ENCODE measurements around the gene PTCSC3. TPM values are rescaled to one million over a fixed set of nuclear protein-coding genes. Genes with fewer than 3 reads are reported as not detected.

The PTCSC3 gene
- total RNA-seq, 2 experiments from 2014 or later = not detected

DNA sequence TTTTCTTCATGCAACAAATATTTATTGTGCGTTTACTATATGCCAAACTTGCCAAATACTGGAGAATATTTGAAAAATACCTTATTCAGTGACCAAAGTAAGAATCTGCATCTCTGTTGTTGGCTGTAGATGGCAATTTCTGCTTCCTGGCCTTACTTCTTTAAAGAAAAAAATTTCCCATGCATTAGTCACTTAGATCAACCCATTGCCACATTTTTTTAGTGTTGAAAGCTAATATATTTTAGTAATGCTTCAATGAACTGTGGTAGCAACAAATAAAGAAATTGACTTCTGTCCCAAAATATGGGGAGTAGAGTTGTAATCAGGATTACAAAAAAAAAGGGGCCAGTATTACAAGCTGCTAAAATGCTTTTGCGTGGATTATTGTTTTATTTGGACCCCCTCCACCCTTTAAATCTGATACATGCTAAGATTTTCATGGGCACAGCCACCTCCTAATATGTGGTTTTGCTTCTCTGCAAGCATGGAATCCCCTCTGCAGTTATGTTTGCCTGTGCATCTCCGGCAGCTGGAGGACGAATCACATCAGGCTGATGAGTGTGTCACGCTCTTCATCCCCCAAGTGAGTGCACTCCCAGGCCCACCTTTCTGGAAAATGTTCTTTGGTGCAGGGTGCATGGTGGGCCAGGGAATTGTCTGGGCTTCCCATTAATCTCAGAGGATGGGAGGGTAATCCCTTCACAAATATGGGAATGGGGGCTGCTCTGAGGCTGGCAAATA, 38.1 kb upstream of the PTCSC3 start:
- Mint-ChIP-seq H3K27ac (no peak overlapping the region), H3K4me3 (no peak overlapping the region), H3K27me3 (peaks cover 26% of the 10 kb centered on the region), H3K4me1 (ENCODE audit: low read depth) (peaks cover 9% of the 10 kb centered on the region), H3K36me3 (ENCODE audit: low read depth) (no peaks in the 10 kb centered on the region), H3K9me3 (no peaks in the 10 kb centered on the region)
- intact Hi-C loops (cut with micrococcal nuclease) = loop anchor here (10.0 kb wide), 1 partner anchor 160 kb away; no protein-coding TSS in a partner anchor
- ATAC-seq (no peak), DNase-seq (no peak)
- ChIA-PET CTCF (no interaction called here), POLR2A (no interaction called here)
- TF ChIP-seq, protein P1, sequence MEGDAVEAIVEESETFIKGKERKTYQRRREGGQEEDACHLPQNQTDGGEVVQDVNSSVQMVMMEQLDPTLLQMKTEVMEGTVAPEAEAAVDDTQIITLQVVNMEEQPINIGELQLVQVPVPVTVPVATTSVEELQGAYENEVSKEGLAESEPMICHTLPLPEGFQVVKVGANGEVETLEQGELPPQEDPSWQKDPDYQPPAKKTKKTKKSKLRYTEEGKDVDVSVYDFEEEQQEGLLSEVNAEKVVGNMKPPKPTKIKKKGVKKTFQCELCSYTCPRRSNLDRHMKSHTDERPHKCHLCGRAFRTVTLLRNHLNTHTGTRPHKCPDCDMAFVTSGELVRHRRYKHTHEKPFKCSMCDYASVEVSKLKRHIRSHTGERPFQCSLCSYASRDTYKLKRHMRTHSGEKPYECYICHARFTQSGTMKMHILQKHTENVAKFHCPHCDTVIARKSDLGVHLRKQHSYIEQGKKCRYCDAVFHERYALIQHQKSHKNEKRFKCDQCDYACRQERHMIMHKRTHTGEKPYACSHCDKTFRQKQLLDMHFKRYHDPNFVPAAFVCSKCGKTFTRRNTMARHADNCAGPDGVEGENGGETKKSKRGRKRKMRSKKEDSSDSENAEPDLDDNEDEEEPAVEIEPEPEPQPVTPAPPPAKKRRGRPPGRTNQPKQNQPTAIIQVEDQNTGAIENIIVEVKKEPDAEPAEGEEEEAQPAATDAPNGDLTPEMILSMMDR (IDR thresholded peaks at IDR 0.05) = no peak

DNA sequence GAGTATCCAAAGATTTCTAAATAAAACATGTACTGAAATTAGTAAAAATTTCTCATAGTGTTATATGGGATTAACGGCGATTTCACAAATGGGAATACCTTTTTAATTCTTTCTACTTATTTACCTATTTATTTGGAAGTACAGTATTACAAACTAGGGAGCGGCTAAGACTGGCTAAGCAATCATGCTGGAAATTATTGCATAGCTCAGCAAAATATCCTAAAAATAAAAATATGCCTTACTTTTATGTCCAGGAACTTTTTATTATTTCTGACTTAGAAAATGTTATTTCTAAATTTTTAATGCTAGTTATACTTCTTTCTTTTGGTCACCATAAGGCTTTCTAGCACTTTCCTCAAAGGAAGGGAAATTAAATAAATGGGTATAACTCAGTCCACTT, 36.5 kb upstream of the PTCSC3 start:
- TF ChIP-seq, protein P1 (IDR thresholded peaks at IDR 0.05) = no peak
- DNase-seq (no peak), ATAC-seq (no peak)
- Mint-ChIP-seq H3K4me1 (ENCODE audit: low read depth) (peaks cover 9% of the 10 kb centered on the region), H3K4me3 (no peak overlapping the region), H3K9me3 (no peaks in the 10 kb centered on the region), H3K27ac (no peak overlapping the region), H3K36me3 (ENCODE audit: low read depth) (no peaks in the 10 kb centered on the region), H3K27me3 (peaks cover 23% of the 10 kb centered on the region)
- CTCF ChIA-PET = no interaction called here
- POLR2A ChIA-PET = no interaction called here
- intact Hi-C loops (cut with micrococcal nuclease) = loop anchor here (10.0 kb wide), 1 partner anchor 162 kb away; no protein-coding TSS in a partner anchor

DNA sequence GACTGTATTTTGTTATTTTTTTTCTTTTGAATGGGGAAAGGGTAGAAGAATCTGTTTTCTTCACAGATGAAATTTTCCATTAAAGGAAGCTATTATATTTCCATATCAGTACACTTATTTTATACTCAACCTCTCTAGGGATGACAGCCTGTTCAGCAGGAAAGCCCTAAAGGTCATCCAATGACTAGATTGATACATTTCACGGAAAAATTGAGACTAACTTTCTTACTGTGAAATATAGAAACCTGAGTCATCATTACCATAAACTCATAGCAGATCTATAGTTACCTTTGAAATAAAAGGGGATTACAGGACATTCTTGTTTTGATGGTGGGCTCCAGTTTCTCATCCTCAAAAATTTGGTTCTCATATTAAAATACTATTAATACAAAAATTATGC, 36.1 kb upstream of the PTCSC3 start:
- intact Hi-C loops (cut with micrococcal nuclease) = loop anchor here (10.0 kb wide), 1 partner anchor 162 kb away; no protein-coding TSS in a partner anchor
- TF ChIP-seq, protein P1 (IDR thresholded peaks at IDR 0.05) = no peak
- no peaks in the 10 kb centered on the region for H3K36me3 Mint-ChIP-seq (ENCODE audit: low read depth)
- peaks cover 23% of the 10 kb centered on the region for H3K27me3 Mint-ChIP-seq
- DNase-seq (no peak), ATAC-seq (peak; percentile 78)
- peaks cover 9% of the 10 kb centered on the region for H3K4me1 Mint-ChIP-seq (ENCODE audit: low read depth)
- peak overlapping the region; percentile 23 for H3K27ac Mint-ChIP-seq
- no peaks in the 10 kb centered on the region for H3K9me3 Mint-ChIP-seq
- CTCF ChIA-PET = no interaction called here
- POLR2A ChIA-PET = no interaction called here
- H3K4me3 Mint-ChIP-seq = no peak overlapping the region

DNA sequence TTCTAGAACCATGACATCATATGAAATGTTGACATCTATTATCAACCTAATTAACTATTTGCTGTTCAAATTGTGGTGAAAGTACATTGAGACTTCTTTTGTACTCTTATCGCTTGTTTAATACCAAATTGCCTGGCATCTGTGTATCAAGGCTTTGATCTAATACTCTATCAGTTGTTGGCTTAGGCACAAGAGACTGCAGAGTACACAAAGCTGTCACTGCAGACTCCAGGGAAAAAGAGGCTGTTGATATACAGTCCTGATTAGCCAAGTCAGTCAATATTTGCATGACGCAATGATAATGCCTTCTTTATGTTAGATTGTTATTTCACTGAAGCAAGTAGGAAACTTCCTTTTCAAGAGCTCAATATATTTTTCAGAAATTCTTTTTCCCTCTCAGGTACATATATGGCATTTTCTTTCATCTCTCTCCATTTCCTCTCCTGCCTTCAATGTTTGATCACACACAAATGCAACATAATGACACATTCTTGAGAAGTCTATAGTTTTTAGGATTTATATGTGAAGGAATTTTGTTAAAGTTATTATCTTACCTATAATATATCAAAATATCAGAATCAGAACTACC, 32.3 kb upstream of the PTCSC3 start:
- H3K27ac Mint-ChIP-seq = no peak overlapping the region
- intact Hi-C loops (cut with micrococcal nuclease) = no loop called here
- H3K4me3 Mint-ChIP-seq = no peak overlapping the region
- ChIA-PET POLR2A (no interaction called here), CTCF (no interaction called here)
- ATAC-seq (no peak), DNase-seq (no peak)
- no peaks in the 10 kb centered on the region for H3K9me3 Mint-ChIP-seq
- H3K27me3 Mint-ChIP-seq = peaks cover 8% of the 10 kb centered on the region
- H3K36me3 Mint-ChIP-seq (ENCODE audit: low read depth) = no peaks in the 10 kb centered on the region
- TF ChIP-seq, protein P1 (IDR thresholded peaks at IDR 0.05) = no peak
- H3K4me1 Mint-ChIP-seq (ENCODE audit: low read depth) = peaks cover 7% of the 10 kb centered on the region

DNA sequence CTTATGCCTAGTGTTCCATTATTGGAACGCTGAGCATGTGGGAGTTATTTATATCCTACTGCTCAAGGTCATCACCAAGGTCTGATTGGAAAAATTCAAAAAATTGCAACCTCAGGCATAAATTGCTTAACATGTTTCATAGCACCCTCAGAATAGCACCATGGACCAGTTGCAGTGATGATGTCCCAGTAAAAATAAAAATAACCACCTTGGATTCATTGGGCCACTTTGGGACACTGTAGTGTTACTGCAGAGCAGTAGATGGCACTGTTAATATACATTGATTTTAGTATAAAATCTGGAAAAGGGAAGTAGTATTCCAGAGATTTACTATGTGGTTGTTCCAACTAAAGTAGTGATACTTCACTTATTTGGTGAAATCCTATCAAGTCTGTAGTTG, 31.0 kb upstream of the PTCSC3 start:
- POLR2A ChIA-PET = no interaction called here
- H3K27me3 Mint-ChIP-seq = peaks cover 4% of the 10 kb centered on the region
- intact Hi-C loops (cut with micrococcal nuclease) = no loop called here
- H3K4me3 Mint-ChIP-seq = no peak overlapping the region
- H3K4me1 Mint-ChIP-seq (ENCODE audit: low read depth) = peaks cover 5% of the 10 kb centered on the region
- H3K9me3 Mint-ChIP-seq = no peaks in the 10 kb centered on the region
- no peak overlapping the region for H3K27ac Mint-ChIP-seq
- no peak for DNase-seq
- H3K36me3 Mint-ChIP-seq (ENCODE audit: low read depth) = no peaks in the 10 kb centered on the region
- ATAC-seq = no peak
- TF ChIP-seq, protein P1 (IDR thresholded peaks at IDR 0.05) = peak; percentile 19
- CTCF ChIA-PET = interaction anchor here (1.3 kb wide), 1 partner anchor 166 kb away, joined by 3 read pairs; no protein-coding TSS in a partner anchor

All from activated CD8-positive, alpha-beta T cell treated with anti-CD3 and anti-CD28 coated beads for 36 hours (primary cell).